MV-4-11 (cell line): ENCODE data around the gene RBMS1.

Experiments used
- DNase-seq: peaks from one replicate; lab custom pipeline; 2025; lab: John Stamatoyannopoulos, UW

Gene RBMS1, protein sequence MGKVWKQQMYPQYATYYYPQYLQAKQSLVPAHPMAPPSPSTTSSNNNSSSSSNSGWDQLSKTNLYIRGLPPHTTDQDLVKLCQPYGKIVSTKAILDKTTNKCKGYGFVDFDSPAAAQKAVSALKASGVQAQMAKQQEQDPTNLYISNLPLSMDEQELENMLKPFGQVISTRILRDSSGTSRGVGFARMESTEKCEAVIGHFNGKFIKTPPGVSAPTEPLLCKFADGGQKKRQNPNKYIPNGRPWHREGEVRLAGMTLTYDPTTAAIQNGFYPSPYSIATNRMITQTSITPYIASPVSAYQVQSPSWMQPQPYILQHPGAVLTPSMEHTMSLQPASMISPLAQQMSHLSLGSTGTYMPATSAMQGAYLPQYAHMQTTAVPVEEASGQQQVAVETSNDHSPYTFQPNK

DNA sequence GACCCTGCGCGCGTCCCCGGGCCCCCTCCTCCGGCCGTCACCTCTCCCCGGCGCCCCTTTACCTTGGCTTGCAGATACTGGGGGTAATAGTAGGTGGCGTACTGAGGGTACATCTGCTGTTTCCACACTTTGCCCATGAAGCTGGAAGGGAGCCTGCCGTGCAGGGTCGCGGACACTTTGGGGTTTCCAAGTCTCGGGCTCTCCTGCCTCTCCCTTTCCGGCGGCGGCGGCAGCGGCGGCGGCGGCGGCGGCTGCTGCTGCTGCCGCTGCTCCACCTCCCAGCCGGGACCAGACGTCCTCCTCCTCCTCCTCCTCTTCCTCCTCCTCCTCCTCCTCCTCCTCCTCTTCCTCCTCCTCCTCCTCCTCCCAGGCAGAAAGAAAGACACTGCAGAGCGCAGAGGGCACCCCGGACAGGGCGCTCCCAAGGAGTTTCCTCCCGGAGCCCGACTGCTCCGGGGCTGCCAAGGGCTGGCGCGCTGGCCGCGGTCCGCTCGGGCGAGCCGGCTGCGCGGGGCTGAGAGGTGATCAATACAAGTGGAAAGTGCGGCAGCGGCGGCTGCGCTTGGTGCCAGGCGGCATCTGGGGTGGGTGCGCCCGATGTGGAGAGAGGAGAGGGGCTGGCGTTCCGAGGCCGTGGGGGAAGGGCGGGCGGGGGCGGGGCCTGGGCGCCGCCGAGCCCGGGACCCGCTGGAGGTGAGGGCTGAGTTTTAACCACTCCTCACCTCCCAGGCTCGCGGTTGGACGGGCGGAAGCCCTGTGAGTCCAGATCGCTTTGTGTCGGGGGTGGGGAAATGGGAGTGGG, at the start of gene RBMS1:
TSS of gene RBMS1 (minus strand) at position 581 of the 802 bp plus-strand sequence. CDS start at position 137, 444 bp downstream.
- DNase-seq, result no peak

DNA sequence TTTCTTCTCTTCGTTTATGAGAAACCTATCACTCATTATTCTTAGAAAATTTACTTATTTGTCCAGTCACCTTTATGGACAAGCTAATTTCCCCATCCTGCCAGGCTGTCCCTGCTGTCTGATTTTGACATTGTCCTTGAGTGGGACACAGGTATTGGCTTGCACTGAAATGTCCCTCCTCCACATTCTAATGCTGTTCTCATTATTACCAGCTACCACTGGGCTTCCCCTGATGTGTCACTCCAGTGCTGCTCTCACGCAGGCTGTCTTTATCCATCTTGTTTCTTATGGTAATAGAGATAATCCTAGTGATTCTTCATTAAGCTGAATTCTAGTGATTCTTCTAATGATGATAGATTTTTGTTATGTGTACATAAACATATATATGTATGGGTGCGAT, 48.1 kb upstream of the RBMS1 start:
- no peak for DNase-seq

DNA sequence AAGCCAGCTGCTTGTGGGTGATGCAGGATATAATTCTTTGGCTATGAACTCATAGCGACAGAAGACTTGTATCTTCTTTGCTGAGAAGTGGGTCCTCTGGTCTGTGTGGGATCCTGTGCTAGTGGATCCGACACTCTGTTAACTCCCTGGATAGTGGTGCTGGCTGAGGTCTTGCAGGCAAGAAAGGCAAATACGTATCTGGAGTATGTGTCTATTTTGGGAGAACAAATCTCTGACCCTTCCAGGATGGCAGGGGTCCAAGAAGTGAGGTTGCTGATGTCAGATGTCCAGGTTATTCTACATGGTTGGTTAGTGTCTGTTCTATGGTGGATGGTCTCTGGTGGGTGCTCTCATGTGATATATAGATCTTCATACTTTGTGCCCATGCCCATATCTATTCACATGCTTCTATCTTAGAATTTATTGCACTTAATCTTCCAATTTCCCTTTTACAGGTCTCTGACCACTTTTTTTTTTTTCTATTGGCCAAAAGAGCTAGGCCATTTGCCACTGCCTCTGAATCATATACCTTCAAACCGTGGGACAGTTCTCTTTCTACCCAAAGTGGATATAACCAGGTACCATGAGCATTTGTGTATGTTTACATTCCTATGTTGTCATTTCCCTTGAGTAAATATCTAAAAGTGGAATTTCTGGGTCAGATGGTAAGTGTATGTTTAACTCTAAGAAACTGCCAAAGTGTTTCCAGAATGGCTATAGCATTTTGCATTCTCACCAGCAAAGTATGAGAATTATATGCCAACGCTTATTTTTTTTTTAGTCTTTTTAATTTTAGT, 45.1 kb upstream of the RBMS1 start:
- no peak for DNase-seq

DNA sequence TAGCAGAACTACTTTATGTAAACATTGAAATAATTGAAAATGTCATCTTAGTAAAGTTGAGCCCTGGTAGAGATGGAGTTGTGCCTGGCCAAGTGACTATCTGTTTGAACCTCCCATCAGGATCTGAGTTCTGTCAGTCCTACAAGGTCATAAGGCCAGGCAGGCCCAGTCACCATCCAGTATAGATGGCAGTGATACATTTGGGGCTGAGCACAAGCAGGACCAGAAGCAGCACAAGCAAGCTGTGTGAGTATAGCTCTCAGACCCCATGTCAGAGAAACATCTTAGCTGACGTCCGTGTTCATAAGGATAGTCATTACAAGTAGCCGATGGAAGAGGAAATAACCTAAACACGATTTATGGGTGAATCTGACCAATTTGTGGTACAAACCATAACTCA, 44.5 kb upstream of the RBMS1 start:
- DNase-seq, result peak; percentile 60

DNA sequence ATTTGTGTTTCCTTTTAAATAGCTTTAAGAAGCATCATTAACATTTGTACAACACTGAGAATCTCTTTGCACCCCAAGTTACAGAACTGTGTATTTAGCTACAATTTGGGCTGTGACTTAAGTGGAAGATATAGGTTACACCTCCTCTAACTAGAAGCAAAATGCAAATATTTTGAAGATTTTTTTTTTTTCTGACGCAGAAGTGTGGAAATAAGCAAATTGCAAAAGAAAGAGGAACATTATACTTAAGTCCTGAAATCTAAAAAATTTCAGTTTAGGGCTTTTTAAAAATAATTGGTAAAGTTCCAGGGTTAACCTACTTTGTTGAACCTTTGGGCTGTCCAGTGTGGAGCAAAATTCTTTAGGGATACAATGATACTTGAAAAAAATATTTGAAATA, 41.4 kb upstream of the RBMS1 start:
- peak; percentile 9 for DNase-seq

DNA sequence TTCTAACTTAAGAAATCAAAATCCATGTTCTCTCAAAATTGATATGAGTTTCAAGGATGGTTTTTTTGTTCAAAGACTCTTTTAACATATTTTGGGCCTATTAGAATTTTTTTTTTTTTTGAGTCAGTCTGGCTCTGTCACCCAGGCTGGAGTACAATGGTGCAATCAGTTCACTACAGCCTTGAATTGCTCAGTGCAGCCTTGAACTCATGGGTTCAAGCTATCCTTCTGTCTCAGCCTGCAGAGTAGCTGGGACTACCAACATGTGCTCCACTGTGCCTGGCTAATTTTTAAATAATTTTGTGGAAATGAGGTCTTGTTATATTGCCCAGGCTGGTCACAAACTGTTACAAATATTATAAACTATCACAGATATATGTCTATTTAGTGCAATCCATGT, 40.6 kb upstream of the RBMS1 start:
- no peak for DNase-seq

DNA sequence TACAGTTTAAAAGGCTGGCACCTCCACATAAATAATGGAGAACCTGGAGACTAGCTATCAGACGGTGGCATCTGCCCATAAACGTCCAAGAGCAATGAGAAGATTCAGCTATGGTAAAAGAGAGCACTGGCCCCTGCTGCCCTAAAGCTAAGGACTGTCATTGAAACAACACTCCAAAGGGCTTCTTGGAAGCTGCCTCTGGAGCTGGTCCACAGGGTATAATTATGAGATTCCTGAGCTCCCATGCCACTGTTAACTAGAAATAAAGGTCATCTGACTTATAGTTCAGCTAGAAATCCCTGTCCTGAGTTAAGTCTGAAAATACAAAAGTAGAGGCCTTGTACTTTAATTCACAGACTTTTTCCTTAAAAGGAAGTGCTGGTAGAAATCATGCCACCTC, 39.9 kb upstream of the RBMS1 start:
- no peak for DNase-seq

DNA sequence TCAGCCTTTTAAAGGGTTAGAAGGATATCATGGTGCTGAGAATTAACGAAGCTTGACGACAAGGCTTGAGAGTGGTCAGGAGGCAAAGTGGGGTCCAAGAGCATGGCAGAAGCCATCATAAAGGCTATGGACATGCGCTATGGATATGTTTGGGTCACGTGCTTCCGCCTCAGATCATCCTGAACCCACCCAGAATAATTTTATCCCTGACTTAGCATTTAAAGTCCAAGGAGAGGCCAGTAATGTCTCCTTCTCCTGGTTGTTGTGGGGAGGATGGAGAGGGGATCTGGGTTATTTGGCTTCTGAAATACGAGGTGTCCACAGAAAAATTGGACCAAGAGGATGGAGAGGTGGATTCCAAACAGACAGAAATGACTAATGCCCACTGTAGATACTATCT, 38.8 kb upstream of the RBMS1 start:
- no peak for DNase-seq

DNA sequence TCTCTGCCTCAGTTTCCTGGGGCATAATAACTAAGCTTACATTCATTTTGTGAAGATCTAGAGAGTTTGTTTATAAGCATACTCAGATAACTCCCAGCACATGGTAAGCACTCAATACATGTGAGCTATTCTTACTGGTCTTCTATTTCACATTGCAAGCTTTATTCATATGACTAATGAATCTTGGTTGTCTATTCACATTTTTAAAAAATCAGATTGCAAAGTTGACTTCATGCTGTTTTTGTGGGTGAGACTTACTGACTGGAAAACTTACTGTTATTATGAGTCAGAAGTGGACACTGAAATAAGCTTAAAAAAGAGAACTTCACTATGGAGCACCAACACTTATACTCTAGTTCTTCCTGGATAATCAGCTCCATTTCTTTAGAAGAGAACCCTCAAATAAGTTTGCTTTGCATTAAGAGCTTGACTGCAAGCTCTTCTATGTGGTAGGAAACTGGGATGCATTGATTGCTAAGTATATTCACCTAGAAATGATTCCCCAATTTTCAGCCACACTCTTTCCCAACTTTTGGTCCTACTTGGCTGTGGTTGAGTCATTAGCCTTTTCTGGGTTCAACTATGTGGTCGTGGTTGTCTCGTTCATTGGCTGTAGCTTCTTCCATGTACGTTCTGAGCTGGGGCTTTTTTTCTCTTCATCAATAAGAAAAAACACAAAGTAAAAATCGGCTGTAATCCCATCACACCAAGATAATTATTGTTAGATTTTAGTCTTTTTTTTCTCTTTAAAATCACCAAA, 29.5 kb upstream of the RBMS1 start:
- DNase-seq, result peak; percentile 65

DNA sequence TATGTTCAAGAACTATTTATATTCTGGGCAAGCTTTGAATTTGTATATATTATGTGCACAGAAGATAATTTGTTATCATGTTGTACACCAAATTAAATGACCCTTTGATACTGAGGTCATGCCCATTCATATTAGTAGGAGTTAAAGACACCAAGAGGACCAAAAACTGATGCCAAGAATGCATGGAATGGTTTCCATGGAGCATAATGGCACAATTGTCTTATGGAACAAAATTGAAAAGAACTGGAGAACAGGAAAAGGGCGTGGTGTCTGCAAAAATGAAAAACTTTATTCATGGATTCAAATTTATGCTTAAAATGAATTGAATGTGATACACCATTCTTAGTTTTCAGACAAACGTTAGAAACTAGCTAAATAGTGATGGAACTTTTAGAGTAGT, 24.1 kb upstream of the RBMS1 start:
- DNase-seq, result no peak

DNA sequence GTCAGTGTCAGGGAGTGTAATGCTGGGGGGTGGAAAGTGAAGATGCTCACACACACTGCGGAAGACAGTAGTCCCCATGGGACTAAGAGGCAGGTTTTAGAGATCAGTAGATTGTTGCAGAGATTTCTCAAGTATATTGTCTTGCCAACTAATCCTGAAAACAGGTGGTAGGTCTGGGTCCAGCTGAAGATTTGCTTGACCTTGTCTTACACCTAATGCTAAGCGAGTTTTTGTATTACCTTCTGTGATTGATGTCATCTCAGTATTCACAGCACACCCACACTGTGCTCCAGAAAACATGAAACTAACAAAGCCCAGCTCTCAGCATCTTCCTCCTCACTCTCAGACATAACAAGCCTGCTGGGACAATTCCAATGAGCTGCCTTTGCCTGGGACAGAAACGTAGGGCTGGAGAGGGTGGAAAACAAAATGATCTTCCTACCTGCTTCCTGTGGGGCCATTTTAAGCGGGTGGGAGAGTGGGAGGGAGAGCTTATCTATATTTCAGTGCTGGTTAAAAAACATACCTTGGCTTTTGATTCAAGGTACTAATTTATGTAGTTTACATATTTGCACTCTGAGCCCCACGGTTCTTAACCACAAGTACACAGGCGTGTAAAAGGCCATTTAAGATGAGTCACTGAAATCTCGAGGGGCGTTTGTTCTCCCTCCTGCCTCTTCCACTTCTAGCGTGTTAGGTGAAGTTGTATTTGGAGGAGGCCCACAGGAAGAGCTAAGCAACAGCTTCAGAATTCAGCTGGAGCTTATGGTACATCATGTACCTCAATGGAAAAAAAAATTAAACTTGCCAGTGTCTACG, 23.1 kb upstream of the RBMS1 start:
- DNase-seq, result no peak

DNA sequence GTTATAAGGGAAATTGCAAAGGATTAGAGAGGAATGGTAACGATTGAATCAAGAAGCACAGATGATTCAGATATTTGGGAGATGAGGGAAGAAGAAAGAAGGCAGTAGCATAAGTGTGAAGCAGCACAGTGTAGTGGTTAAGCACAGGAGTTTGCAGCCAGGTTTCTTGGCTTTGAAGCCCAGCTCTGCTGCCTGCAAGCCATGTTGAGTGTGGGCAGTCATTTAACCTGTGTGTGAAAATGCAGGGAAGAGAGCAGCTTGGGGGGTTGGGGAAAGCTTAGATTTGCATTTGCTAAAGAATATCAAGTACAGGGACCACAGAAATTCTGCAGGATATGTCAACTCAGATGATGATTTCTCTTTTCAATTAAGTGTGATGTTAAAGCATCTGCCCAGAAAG, 21.5 kb upstream of the RBMS1 start:
- DNase-seq, result no peak

DNA sequence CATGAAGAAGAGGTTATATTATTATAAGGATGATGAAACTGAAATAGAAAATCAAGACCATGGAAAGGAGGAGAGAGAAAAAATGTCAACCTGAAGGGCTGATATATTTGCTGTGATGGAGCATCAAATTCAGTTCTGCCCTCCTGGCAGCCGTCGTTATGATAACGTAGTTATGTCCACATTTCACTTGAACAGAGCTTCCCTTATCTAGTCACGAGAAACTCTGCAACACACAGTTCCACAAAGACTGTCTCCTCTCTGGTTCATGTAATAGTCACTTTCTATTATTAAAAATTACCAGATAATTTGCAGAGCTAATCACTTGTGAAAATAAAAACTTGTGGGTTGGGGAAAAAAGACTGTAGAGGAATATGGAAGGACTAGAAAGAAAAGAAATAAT, 19.5 kb upstream of the RBMS1 start:
- no peak for DNase-seq

DNA sequence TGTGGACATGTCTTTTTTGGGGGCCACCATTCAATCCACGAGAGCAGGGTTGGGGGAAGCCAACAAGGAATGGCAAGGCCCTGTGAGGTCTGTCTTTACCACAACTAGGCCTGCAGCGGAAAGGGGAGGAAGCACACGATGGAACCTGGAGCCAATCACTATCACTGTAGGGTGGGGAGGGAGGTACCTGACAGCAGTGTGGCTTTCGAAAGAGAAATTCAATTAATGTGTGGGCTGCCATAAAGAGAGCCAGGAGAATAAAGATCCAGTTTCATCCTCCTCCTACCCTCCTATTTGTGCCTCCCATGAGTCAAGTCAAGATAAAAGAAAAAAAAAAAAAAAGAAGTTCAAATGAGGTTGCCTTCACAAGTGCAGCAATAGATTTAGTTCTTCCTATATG, 18.9 kb upstream of the RBMS1 start:
- no peak for DNase-seq

DNA sequence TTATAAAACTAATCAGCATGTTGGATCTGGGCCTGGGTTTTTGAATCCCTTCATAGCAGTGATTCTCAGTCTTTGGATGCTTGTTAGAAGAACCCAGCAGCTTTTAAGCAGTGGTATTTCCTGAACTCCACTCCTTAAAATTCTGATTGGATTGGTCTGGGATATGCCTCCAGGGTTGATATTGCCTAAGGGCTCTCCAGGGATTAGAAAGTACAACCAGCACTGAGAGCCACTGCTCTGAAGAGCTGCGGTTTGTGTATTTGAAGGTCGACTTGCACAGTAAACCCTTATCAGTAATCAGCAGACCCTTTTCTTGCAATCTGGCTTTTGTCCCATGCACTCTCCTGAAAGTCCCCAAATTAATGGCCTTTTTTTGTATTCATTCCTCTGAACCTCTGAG, 17.0 kb upstream of the RBMS1 start:
- no peak for DNase-seq

DNA sequence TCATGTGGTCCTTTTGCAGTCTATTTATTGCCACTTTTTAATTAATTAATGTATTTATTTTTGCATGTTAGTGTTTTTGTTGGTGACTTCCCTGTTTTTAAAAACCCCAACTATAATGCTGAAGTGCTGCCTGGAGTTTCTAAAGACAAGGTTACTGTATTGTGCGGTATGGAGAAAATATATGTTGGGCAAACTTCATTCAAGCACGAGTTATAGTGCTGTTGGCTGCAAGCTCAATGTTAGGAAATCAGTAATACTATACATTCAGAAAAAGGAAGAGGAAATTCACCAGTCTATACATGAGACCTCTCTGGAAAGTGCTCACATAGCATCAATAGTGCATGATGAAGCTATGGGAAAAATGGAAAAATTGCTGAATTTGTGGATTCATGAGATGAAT, 15.4 kb upstream of the RBMS1 start:
- no peak for DNase-seq

DNA sequence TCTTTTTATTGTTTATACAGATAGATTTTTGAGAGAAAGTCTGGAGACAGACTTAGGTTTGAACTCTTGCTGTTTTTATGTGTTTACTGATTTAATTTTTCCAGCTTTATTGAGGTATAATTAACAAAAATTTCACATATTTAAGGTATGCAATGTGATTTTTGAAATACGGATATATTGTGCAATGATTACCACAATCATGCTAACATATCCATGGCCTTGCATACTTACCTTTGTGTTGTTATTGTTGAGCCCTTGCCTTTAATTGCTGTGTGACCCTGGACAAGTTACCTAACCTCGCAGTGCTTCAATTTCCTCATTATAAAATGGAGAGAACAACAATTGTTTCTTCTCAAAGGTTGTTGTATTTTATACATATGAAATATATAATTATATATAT, 13.9 kb upstream of the RBMS1 start:
- no peak for DNase-seq

DNA sequence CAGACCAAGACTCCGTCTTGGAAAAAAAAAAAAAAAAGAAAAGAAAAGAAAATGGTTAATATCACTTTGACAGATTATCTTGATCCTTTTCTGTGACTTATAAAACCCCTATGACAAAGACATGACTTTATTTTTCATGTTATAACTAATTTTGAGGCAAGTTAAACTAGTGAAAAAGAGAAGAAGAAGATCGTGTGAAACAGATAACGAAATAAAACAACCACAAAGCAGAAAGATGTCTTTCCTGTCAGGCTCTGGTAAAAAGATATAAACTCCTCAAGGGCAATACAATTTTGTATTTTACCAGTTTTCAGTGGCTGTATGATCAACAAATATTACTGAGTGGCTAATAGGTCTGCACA, 13.4 kb upstream of the RBMS1 start:
- DNase-seq, result no peak

DNA sequence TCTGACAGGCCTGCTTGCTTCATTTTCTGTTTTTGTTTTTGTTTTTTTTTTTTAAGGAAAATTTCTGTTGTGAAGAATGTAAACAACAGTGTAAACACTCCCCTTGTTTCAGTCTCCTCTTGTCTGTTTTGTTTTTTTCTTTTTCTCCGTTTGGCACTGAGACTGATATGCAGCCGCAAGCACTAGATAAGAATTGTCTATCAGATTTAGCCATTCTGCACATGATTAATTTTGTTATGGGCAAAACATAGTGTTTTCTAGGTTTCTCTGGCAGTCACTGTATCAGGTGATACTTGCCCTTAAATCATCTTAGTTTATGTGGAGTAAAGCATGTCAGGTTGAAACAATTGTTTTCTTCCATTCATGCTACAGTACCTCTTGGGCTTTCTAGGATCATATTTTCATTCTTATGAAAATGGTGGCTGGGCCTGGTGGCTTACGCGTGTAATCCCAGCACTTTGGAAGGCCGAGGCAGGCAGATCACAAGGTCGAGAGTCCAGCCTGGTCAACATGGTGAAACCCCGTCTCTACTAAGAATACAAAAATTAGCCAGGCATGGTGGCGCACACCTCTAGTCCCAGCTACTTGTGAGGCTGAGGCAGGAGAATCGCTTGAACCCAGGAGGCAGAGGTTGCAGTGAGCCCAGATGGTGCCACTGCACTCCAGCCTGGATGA, 12.9 kb upstream of the RBMS1 start:
- no peak for DNase-seq

DNA sequence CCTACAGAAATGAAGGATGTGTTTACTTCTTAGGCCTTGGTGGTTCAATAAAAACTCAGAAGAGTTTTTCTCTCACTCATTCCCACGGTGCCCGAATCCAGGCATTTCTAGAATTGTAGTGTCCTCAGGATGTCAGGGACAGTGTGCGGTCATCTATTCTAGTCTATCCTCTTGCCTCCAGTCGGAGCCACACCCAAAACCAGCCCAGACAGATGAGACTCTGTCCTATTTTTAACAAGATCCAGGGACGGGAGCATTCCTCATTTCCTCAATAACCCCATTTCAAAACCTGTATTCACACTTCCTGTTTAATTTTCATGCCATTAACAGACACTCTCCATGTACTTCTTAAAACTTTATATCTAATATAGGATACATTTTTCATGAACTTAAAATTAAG, 11.6 kb upstream of the RBMS1 start:
- DNase-seq, result peak; percentile 21

DNA sequence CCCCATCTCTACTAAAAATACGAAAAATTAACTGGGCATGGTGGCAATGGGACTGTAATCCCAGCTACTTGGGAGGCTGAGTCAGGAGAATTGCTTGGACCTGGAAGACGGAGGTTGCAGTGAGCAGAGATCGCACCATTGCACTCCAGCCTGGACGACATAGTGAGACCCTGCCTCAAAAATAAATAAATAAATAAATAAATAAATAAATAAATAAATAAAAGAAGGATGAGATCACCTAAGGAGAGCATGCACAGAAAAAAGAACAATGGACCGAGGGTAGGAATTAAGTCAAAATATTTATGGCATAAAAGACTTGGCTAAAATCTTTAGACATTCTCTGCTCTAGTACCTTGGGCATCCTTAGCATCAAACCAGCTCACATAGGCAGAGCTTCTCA, 8.9 kb upstream of the RBMS1 start:
- DNase-seq, result no peak
